Cerebellar nuclear complex (tissue), 1 donor: ENCODE measurements around the gene PPFIBP2.

Experiments used
- DNase-seq, 2 experiments: peaks; one replicate each; lab custom pipeline; 2025; lab: John Stamatoyannopoulos, UW

Gene PPFIBP2

DNA sequence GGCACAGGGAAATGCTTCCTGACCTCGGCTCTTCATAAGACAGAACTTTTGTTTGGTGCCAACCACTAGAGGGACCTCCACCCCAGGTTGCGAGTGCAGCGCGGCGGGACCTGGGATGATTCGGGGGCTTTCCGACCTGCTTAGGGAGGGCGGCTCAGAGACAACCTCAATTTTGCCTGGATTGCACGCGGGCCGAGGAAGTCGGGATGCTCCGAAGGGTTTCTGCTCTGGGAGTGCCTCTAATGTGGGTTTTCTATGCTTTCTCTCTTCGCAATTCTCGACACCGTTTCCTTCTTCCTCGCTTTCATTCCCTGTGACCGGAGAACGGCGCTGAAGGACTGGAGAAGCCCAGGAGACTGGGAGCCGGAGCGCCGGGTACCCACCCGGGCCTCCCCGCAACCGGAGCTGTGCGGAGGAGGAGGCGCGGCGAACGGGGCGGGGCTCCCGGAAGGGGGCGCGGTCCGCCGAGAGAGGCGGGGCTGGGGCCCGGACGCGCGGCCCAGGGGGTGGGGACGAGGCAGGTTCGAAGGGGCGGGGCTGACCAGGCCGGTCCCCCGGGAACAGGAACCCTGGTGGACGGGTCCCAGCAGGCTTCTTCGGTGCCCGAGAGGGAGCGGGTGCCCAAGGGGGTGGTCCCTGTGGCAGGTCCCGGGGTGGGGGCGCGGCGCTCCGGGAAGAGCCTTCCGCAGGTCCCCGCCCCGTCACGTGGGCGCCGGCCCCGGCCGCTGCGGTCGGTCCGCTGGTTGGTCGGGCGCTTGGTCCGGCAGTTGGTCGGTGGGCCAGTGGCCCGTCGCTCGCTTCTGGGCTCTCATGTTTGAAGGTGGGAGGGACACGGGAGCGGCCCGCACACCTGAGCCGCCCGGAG, at the start of gene PPFIBP2:
Gene PPFIBP2 (plus strand): TSS at position 766 of the 865 bp plus-strand sequence. CDS start 35,477 bp downstream, outside the sequence.
- peak in 1 of 2 experiments; percentile 42 for DNase-seq

DNA sequence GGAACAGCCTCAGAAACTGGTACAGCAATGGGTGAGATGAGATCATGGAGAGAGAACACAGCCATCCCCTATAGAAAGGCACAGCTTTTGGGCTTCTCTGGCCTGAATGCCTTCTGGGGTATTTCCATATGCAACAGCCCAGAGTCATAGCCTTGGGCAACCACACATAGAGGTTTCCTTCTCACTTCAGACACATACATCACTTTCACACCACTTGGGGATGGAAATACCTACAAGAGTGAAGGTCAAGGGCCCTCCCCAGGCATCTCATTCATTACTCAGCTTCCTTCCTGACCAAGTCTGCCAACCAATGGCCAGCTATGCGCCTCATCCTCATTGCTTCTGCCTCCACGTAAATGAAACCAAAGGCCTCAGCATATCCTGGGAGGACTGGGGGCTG, 46.1 kb upstream of the PPFIBP2 start:
- DNase-seq = no peak

DNA sequence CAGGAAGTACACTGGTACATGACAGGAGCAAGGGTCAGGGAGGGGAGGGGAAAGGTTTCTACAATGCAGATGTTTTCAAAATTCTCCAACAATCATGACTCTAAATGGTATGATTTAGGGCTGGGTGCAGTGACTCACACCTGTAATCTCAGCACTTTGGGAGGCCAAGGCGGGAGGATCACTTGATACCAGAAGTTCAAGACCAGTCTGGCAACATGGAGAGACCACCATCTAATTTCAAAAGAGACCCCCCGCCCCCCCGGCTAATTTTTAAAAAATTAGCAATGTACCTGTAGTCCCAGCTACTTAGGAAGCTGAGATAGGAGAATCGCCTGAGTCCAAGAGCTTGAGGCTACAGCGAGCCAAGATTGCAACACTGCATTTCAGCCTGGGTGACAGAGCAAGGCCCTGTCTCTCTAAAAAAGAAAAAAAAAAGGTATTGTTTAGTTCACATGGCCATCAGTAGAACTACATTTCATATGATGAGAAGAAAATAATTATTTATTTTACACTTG, 44.4 kb upstream of the PPFIBP2 start:
- DNase-seq = no peak

DNA sequence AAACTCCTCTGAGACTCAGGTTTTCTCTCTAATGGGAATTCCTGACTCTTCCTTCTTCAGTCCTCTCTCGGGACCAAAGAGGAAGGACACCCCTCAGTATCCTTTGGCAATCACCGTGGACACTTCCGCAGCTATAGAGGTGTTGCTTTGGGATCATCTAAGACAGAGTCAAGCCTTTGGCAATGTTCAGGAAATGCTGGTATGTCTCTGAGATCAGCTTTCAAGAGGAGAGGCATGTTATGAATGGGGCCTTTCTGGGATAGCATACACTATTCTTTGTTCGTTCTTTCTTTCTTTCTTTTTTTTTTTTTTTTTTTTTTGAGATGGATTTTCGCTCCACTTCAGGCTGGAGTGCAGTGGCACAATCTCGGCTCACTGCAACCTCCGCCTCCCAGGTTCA, 42.7 kb upstream of the PPFIBP2 start:
- DNase-seq = no peak

DNA sequence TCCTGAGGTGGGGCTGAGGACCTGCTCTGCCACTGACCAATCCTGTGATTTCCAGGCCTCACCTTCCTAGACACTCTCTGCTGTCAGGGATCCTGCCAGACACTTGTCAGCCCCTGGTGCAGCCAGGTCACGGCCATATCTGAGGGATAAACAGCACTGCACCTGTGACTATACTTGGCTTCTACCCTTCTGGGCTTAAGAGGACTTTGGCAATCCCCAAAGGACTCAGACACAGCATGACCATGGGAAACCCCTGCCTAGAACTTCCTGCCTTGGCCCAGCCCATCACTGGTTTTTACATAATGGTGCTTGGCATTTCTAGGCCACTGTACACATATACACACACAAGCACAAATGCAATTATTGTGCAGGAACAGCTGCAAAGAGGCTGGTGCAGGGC, 40.1 kb upstream of the PPFIBP2 start:
- no peak for DNase-seq

DNA sequence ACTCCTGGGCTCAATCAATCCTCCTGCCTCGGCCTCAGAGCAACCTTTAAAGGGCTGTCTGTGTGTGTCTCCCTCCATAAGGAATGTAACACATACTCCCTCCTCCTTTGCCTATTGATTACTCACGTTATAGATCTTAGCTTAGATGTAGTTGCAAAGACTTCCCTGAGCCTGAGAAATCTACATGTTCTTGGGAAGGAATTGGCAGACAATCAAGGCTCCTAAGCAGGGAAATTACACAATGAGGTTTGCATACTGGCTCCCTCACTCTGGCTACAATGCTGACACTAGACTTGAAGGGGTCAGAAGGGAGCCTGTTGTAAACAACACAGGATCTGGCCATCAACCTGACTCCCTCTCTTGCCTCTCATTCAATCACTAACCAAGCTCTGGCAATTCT, 33.7 kb upstream of the PPFIBP2 start:
- DNase-seq = no peak

DNA sequence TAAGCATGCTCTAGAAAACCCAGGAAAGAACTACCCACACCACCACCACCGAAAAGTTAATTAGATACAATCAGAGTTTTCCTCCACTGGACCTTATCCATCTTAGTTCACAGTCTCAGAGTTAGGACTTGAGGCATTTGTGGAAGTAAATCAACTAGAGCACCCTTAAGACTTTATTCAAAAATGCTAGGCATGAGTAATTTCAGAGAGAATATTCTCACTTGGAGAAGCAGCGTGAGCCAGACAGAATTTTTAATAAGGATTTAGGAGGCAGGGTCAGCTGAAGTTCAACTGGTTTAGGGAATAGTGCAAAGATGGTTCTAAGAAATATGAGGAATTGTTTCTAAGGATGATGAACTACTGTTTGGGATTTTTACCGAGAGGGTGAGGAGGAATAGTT, 29.7 kb upstream of the PPFIBP2 start:
- DNase-seq = no peak

DNA sequence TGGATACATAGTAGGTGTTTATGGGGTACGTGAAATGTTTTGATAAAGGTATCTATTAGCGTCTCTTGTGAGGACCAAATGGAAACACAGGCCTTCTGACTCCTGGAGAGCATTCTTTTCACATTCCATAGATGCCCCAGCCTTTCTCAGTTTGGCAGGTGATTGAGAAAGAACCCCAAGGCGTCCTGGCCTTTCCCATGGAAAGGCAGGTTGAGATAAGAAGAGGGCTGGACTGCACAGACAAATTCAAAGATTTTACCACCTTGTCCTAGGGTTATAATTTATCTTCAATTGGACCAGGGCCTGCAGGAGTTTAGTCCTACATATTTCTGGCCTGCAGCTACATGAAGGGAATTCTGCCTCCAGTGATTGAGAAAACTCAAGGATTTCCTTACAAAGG, 29.2 kb upstream of the PPFIBP2 start:
- no peak for DNase-seq

DNA sequence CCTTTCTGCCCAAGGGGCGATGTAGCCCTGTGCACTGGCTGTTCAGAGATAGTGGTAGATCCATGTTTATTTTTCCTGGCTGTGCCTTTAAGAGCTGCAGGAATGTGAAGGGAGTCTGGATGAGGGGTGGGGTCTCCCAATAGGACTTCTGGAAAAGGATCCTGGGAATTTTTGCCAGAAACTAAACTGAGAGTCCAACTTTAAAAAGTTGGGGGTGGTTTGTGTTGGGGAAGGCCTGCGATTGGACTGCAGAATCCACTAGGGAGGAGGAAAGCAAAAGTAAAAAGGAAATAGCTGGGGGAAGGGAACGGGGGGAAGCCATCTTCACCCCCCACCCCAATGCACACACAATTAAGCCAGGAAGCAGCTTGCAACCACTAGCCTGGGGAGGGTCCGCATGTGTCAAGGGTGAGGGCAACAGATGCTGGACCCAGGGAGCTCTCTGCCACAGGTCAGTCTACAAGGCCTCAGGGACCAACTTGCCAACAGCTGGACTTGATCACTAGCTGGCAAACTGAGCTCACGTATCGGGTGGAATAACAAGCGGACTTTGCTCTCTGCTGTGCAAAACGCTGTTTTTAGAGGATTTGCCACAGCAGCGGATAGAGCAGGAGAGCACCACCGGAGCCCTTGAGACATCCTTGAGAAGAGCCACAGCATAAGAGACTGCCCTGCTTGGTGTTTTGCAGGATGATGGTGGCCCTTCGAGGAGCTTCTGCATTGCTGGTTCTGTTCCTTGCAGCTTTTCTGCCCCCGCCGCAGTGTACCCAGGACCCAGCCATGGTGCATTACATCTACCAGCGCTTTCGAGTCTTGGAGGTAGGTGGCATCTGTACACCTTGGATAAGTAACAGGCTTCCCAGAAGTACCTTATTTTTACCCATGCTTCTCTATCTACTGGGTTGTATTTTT, 28.4 kb upstream of the PPFIBP2 start, which contains the start of gene OLFML1:
Gene OLFML1 (plus strand): TSS at position 321 of the 912 bp plus-strand sequence. CDS start 370 bp downstream, at position 691.
- no peak for DNase-seq

DNA sequence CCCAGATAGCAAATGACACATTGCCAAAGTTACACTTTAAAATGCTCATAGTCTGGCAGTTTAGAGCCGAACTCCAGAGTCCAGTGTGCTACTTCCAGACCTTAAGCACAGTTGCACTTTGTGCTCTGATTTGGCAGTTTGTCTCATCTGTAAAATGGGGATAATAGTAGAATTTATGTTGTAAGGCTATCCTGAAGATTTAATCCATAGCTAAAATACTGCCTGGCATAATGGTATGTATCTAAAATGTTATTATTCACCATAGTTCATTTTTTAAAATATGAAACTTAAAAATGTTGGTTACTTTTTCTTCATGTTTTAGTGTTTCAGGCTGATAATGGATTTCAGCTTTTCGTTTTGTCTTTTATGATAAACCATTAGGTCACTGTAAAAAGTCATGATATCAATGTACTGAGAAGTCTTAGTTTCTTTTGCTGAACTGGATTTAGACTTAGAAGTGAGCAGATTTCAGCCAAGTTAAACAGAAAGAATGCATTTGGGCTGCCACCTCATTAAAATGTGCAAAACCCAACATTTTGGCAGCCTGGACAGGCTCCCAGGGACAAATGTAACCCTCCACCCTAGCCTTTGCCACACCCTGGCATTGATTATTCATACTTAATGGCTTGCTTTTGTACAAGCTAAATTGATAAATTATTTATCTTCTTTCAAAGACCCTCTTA, 27.6 kb upstream of the PPFIBP2 start:
- DNase-seq = no peak

DNA sequence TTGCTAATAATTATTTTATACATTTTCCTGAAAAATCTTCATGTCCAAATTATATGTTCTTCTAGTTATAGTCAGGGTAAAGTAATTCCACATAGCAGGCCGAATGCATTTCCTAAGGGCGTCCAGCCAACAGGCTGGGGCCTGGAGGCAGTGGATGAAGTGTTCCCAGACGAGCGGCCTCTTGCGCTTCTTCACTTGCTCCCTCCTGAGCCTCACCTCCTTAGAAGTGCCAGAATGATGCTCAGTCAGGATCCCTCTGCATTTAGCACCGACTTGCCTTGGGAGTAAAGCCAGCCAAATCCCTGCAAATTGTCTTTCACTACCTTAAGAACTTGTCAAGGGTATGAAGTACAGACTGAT, 27.0 kb upstream of the PPFIBP2 start:
- DNase-seq = no peak

DNA sequence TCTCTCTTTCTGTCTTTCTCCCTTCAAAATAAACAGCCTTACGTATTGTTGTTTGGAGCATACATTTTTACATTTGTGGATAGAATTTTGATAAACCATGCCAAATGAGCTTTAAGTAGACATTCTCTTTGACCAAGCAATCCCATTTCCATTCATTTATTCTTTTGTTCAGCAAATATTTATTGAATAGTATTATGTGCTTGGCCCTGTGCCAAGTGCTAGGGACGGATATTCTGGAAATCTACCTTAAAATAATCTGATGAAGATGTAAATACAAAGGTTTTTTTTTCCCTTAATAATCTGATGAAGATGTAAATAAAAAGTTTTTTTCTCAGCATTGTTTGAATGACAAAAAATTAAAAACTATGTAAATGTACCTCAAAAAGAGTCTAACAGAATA, 26.4 kb upstream of the PPFIBP2 start:
- no peak for DNase-seq

DNA sequence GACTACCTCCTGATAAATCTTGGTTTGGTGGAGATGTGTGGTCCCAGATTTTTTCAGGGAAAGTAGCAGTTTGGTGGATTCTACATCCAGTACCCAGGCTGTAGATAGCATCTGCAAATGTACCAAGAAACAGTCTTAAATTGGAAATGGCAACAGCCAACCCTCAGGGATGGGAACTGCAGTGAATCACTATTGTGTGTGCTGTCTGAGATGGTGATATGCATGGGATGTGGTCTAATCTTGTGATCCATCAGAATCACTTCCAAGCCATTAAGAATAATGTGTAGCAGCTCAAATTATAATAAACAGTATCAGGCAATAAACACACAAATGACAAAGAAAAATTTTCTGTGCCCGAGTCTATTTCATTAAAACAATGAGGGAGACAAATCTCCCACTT, 25.1 kb upstream of the PPFIBP2 start:
- DNase-seq = no peak

DNA sequence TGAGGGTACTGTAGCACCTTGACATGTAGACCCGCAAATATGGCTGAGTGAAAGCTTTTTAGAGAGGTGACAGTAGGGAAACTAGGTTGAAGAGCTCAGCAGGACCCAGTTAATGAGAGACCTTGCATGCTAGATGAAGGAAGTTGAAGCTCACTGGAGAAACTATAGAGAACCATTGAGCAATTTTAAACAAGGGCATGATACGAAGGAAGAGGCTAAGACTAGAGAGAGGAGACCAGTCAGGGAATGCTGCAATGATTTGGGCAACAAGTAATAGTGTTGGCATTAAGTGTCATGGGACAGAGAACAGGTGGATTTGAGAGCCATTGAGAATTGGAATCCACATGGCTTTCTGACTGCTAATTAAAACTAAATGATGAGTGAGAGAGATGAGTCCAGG, 24.4 kb upstream of the PPFIBP2 start:
- DNase-seq = no peak

DNA sequence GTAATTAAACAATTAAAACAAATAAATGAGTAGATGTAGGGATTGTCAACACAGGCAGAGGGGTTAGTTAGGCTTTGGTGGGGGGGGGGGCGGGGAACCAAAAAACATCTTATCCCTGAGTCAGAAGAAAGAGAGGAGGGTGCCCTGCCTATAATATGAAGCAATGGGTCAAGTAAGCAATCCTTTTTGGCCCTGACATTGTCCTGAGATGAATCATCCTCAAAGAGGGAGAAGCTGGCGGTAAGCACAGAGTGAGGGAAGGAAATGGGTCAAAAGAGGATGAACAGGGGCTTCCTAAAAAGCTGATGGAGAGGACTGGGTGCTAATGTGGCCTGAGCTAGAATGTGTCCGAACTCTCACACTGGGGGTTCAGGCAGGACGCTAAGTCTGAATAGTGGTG, 23.7 kb upstream of the PPFIBP2 start:
- DNase-seq = no peak

DNA sequence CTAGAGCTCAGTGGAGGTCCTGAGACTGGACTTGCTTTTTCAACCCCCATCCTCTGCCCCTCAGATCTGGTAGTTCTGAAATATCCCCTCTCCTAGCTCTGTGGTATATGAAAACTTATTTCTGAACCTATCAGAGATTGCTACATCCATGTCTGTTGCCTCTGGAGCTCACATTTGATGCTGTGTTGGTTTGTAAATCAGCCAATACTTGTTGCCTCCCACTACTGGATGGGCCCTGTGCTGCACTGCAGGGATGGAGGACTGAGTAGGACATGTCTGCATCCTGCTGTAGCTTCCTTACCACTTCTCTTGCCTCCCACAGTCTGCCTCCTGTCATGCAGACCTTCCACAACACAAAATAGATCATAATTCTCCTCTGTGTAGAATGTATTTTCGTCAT, 23.3 kb upstream of the PPFIBP2 start:
- DNase-seq = no peak

DNA sequence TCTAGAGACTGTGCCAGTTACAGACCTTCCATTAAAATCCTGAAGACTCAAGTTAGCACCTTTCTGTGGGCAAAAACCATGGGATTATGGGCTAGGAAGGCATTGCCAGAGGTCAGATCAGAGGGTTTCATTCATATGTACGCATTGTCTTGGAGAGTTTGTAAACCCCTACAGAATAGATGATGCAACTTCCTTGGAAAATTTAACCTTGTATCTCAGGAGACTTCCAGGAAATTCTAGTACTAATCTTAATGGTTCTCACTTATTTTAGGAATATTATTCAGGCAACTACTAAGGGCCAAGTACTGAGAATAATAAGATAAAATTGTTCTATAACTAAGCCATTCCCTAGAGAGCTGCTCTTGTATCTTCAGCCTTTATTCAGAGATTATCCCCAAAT, 21.5 kb upstream of the PPFIBP2 start:
- DNase-seq = no peak

DNA sequence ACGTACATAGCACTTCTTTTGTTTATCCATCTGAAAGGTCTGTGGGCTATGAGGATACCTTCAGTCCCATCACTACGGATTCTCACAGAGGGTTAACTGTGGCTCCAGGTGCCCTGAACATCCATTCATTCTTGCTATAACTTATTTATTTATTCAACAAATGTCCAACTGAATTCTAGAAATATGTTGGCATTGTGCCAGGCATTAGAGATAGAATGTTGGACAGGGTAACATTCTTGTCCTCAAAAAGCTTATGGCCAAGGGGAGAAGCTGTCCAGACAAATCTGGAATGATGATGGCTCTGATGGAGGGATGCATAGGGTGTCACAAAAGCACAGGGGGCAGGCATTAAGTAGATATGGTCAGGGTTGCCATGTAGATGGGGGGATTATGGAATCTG, 20.1 kb upstream of the PPFIBP2 start:
- DNase-seq = no peak

DNA sequence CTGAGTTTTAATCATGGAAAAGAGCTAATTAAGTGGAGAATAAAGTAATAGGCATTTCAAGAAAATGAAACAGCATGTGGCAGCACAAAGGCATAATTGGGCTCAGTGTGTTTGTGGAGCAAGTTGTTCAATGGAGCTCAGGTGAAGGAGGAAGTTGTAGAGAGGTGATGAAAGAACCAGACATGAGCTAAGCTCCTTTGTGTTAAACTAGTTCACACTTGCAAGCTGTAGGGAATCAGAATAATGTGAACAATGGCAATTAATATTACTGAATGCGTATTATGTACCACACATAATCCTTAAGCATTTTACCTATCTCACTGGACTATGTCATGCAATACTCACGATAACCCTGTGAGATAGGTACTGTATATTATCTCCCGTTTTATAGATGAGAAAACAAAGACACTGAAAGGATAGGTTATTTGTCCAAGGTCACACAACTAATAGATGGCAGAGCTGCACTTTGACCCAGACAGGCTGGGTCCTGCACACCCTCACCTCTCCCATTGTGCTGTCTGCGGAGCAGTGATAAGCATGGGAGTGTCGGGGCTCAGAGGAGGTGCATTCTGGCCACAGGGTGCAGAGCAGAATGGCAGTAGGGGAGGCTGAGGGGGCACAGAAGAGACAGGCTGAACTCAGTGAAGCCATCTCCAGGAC, 19.6 kb upstream of the PPFIBP2 start:
- no peak for DNase-seq

DNA sequence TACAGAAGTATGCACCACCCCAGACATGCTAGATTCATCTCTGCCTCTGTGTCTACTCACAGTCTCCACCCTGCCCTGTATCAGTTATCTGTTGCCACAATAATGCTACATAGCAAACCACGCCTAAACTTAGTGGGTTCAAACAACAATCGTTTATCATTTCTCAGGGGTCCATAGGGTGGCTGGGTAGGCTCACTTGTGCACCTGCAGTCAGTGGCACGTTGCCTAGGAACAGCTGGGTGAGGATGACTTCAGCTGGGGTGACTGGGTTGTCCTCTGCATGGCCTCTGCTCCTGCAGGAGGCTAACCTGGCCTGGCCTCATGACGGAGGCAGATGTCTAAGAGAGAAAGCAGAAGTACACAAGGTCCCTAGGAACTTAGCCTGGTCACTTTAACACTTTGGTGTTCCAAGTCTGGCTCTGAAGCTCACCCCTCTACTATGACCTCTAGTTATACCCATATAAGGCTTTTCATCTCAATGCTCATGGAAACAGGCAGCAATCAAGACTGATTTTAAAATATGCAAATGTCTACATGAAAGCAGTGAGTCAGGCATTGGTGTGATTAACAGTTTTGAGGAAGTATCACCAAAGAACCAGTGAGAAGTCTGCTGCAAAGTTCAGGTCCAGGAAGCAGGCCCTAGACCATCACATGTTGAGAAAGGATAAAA, 17.8 kb upstream of the PPFIBP2 start:
- no peak for DNase-seq

DNA sequence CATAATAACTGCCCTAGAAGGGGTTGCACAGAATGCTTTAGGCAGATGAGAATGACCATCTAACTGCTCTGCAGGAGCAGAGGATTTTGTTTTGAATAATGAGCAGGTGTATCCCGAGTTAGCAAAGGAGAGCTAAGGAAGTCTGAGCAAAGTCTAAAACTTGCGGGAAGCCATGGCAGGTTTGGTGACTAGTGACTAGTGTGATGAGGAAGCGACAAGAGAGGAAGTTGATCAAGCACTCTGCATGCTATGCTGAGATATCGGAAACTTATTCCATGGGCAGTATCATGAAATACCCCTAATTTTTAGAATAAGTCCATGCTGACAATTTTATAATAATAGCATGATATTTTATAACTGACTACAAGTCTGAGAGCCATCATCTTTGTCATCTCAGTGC, 15.6 kb upstream of the PPFIBP2 start:
- DNase-seq = no peak
